HG02981 (cell line): ENCODE results near the gene CENPP.

Experiments used
- ATAC-seq: cut with Tn5 transposase; IDR thresholded peaks from one replicate; pipeline ENCODE4 v1.9.1; 2021; ENCODE audit warnings: mild to moderate bottlenecking, moderate library complexity; ENCODE audit not compliant: unreplicated experiment

The CENPP gene

GRCh38 chr9:92650839-92651621 is 325.3 kb downstream of the CENPP start:
- ATAC-seq = no peak

DNA sequence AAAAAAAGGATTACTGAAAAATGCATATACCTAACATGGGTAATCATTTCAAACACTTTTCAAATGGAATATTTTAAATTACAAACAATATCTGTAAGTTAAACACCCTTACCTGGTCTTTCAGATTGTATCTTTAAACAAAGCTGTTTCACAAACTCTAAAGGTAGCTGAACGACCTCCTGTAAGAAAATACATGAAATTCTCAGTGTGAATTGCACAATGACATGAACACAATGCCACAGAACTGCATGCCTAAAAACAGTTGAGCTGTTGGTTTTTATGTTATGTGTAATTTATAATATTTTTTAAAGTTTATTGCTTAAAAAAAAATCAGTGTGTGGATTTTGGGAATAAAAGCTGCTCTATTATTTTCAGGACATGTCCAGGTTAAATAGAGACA is 326.7 kb downstream of the CENPP start:
- ATAC-seq = no peak

DNA sequence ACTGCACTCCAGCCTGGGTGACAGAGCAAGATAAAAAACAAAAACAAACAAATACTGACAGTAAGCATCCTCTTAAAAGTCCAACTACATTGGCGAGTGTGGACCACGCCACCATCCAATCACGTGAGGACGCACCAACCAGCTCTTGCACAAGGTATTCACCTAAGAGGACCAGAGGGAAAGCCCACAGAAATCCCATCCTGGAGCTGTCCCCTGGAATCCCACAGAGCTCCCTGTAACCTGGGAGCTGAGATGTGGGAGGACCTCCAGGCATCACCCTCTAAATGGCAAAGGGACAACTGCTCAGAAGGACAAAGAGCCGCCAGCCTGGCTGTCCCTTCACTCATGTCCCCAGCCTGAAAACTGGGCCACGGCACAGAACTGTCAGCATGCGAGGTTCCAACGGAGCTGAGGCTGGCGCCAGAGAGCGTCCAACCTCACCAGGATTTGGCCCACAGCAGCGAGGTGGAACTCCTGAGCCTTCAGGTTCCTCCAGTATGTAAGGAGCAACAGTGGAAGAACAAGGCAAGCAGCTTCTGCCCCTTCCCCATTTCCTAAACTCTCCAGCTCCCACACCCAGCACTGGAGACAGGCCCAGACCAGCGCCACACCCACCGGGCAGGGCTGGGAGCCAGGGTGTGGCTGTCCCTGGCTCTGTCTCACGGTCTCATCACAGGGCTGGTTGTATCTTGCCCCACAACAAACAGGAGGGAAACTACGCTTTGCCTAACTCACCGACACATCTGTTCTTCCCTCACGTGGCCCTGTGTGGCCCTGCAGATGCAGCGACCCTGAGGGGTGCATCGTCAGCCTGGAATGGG is 328.9 kb downstream of the CENPP start:
- ATAC-seq = no peak

DNA sequence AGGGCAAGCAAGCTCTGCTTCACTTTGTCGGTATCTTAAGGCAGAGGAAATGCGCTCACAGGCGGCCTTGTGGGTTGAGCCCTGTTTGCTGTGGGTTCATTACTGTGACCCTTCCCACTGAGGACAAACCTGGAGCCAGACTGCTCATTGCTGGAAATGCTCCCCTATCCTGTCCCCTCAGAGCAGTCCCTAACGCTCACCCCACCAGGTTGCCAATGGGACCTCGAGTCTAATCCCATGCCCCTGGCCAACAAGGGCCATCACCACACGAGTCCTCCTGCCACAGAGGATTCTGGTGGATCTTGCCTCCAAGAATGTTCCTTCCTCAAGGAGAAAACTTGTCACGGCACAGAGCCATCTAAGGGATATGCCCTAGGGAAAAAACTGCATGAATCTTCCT is 329.6 kb downstream of the CENPP start:
- ATAC-seq = no peak

DNA sequence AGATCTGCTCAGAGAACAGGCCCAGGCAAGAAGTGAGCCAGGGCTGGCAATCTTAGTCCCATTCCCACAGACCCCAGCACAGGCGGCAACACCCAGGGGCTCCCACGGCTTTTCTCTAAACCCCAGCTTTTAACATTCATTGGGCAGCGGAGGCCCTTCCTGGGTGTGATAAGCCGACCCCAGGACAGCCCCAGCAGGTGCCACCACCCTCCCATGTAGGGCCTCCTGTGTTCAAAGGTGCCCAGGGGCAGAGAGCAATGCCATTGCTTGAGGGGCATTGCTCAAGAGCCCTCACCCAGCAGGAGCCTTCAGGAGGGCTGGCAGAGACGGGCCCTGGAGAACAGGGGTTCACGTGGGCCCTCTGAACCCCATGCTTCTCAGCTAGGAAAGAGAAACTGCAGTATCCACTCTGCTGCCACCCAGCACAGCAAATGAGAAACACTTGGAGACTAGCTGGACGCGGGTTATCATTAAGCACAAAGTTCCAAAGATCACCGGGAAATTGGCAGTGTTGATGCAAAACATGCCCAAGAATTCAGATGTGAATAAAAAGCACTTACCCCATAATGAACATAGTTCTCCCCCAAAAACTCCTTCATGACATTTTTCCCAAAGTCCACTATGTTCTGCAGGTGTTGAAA is 330.3 kb downstream of the CENPP start:
- no peak for ATAC-seq

GRCh38 chr9:92656537-92656925 is 330.8 kb downstream of the CENPP start:
- ATAC-seq = no peak

GRCh38 chr9:92657296-92658094 is 331.7 kb downstream of the CENPP start:
- ATAC-seq = no peak

GRCh38 chr9:92658176-92658575 is 332.4 kb downstream of the CENPP start:
- no peak for ATAC-seq

GRCh38 chr9:92658611-92659010 is 332.9 kb downstream of the CENPP start:
- ATAC-seq = no peak

- ATAC-seq = no peak
Observed at GRCh38 chr9:92659601-92660000, 333.8 kb downstream of the CENPP start.

DNA sequence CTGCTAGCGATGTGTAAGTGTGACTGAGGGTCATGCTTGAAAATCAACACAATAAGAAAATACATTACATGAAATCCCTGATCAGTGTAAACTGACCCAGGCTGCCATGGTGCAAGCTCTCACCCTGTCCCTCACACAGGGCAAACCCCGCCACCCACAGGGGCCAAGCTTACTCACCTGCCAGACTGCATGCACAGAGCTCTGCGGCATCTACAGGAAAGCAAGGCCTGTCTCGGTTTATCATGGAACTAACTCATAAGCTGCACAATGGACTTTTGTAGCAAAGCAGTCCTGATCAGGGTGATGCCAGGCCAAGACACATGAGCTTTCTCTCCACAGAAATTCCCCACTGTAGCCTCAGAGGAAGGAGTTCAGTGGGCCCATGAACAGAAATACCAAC is 334.5 kb downstream of the CENPP start:
- no peak for ATAC-seq

DNA sequence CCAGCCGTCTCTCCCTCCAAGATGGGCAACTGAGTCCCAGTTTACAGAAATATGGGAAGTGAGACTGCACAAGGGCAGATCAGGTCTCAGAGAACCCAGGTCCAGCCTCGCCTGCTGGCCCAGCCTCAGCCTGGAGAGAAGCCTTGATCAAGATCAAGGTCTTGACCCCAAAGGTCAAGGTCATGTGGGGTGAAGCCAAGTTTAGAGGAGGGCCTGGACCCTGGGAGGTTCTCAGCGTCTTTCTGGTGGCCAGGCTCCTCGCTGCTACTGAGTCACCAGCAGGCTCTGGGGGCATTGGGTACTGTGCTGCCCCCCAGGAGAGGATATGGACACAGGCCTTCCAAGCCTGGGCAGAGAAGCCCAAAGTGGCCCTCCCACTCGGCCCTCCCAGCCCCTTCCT is 335.4 kb downstream of the CENPP start:
- no peak for ATAC-seq

GRCh38 chr9:92661743-92662142 is 336.0 kb downstream of the CENPP start:
- no peak for ATAC-seq

DNA sequence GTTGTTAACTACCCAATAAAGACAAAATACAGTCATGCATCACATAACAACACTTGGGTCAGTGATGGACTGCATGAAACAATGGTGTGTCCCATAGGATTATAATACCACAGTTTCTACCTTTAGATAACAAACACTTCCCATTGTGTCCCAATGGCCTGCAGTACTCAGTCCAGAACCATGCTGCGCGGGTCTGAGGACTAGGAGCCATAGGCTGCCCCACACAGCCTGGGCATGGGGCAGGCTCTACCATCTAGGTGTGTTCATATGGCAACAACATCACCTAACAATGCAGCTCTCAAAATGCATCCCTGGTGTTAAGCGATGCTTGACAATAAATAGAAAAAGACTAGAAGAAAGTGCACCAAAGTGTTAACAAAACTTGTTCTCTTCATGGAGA is 337.4 kb downstream of the CENPP start:
- ATAC-seq = no peak

DNA sequence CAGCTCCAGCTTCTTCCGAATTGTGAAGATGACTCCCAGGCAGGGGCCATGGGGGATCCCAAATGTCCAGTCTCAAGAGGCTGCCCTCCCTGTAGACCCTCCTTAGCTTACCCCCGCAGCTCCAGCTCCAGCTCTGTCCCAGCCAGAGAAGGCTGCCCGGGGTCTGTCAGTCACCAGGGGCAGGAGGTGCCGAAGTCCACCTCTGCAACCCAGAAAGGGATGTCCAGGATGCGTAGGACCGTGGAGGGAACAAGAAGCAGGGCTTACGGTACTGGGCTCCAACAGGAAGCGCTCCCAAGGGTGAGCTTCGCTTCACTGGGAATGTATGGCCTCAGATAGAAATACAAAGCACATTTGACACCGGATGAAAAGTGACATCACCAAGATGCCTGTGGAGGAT is 338.2 kb downstream of the CENPP start:
- no peak for ATAC-seq

GRCh38 chr9:92664394-92665152 is 338.8 kb downstream of the CENPP start:
- no peak for ATAC-seq

GRCh38 chr9:92665836-92666235 is 340.1 kb downstream of the CENPP start:
- ATAC-seq = no peak

DNA sequence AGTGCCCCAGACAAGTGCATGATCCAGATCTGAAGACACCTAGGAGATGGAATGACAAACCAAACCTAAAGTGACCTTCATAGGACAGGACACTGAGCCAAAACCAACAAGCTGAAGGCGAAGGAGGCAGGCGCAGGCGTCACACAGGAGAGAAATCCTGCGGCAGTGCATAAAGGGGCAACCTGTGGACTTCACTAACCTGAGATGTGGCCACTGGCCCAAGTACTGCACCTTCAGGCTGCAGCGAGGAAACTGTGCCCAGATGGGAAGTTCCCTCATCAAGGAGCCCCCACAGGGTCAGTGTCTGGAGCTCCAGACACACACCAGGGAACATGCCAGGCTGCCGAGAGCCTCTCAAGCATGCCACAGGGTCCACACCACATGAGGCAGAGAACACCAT is 340.5 kb downstream of the CENPP start:
- no peak for ATAC-seq

DNA sequence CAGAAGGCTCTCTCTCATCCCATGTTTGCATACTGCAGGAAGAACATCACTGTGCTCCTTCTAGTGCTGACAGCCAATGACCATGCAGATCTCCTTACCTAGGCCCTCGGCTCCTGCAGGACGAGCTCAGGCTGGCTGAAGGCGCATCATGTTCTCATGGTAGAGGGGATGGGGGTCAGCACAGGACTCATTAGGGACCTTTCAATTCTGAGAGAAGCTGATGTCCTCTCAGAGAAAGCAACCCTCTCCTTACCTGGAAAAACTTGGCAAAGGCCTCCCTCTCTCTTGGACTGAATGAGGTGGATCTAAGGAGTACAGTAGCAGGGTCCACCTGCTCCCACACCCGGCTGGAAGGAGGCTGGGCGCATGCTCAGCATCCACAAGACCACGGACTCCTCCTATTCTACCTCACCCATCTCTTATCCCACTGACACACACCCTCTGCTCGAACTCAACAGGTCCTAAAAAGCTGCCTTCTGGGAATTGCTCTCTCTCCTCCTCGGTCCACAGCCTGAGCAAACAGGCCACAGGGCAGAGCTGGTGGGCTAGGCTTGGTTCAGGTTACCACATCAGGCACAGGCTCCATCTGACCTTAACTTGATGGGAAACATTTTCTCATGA is 341.3 kb downstream of the CENPP start:
- ATAC-seq = no peak
